K562 (cell line): Measurements from ENCODE around the gene NPPC. TPM values are rescaled to one million over a fixed set of nuclear protein-coding genes. Genes with fewer than 3 reads are reported as not detected.

ENCODE experiments used
- ATAC-seq: fragments of 200-7000 bp; cut with Tn5 transposase; 3 replicates; pipeline ENCODE4 v1.9.1; 2020; ENCODE audit warnings: moderate library complexity
- BruUV-seq: library from RNA; stranded (reverse); fragments of 400-500 nt; replicated peaks from 2 replicates; lab custom pipeline; 2021; lab: Mats Ljungman, UMichigan
- CTCF ChIA-PET: fragments of 300-600 bp; formaldehyde crosslinking; extraction: SDS; loops from one replicate; lab custom pipeline; 2021; ENCODE audit warnings: low intra/inter-chr PET ratio; lab: Yijun Ruan, JAX
- POLR2A ChIA-PET: fragments of 300-600, 350-650 bp; sonication (Branson Sonifier 250); formaldehyde crosslinking; extraction: SDS; loops from one replicate; lab custom pipeline; 2021; ENCODE audit warnings: antibody characterized with exemption, inconsistent platforms; lab: Yijun Ruan, JAX
- DNase-seq, 4 experiments: peaks; one replicate each; pipeline versions ENCODE4 v3.0.0 to v3.0.0-alpha.2; 2011 to 2018; ENCODE audit warnings: low spot score in 3 of 4, mixed read lengths in 3 of 4; ENCODE audit errors: extremely low read depth in 1 of 4
- FAIRE-seq: peaks from 2 replicates; lab custom pipeline; 2011; peaks lifted over from hg19 to GRCh38; lab: Jason Lieb, UNC
- H2AFZ ChIP-seq: 2 replicates; pipeline ENCODE4 v1.6.0; 2011; ENCODE audit warnings: low read depth, low read length, control low read depth, inconsistent platforms
- H3K27ac ChIP-seq: fragments of 200-600 bp; 3 replicates; pipeline ENCODE4 v1.8.0; 2011; ENCODE audit warnings: low read depth, mild to moderate bottlenecking, control low read depth, inconsistent platforms, low read length, moderate library complexity, mixed read lengths; ENCODE audit errors: extremely low read depth
- H3K27me3 ChIP-seq, 2 experiments: fragments of 300-600 bp in 1 of 2; 2 replicates in 1 of 2; 3 replicates in 1 of 2; pipeline versions ENCODE4 v1.6.0 to v1.8.0; 2011; ENCODE audit warnings: inconsistent platforms in 2 of 2, low read length in 2 of 2, mild to moderate bottlenecking in 1 of 2, mixed read lengths in 1 of 2, moderate library complexity in 1 of 2; ENCODE audit not compliant: control insufficient read depth in 2 of 2, insufficient read depth in 2 of 2
- H3K36me3 ChIP-seq: fragments of 300-600 bp; 3 replicates; pipeline ENCODE4 v1.8.0; 2011; ENCODE audit warnings: mild to moderate bottlenecking, low read length, inconsistent platforms; ENCODE audit not compliant: control insufficient read depth, insufficient read depth
- H3K4me1 ChIP-seq, 2 experiments: fragments of 200-600 bp in 1 of 2; replicated peaks in 1 of 2; 2 replicates in 1 of 2; 3 replicates in 1 of 2; pipeline versions ENCODE4 v1.5.1 to v1.8.0; 2011; ENCODE audit warnings: inconsistent platforms in 2 of 2, low read length in 2 of 2, mild to moderate bottlenecking in 1 of 2, mixed read lengths in 1 of 2, moderate library complexity in 1 of 2; ENCODE audit not compliant: control insufficient read depth in 2 of 2, insufficient read depth in 2 of 2
- H3K4me2 ChIP-seq: 2 replicates; pipeline ENCODE4 v1.6.1; 2011; ENCODE audit warnings: low read length, control low read depth, inconsistent platforms, mixed read lengths; ENCODE audit not compliant: insufficient read depth
- H3K4me3 ChIP-seq: fragments of 200-600 bp; sonication (generic), shearing (Covaris generic); 2 replicates; pipeline ENCODE4 v1.5.1; 2016; ENCODE audit warnings: control low read depth, inconsistent platforms
- H3K79me2 ChIP-seq: fragments of 200-600 bp; 3 replicates; pipeline ENCODE4 v1.8.0; 2011; ENCODE audit warnings: low read length, inconsistent platforms; ENCODE audit not compliant: control insufficient read depth, insufficient read depth
- H3K9ac ChIP-seq, 2 experiments: 2 replicates each; pipeline versions ENCODE4 v1.6.0 to v1.6.1; 2011; ENCODE audit warnings: low read depth in 2 of 2, low read length in 2 of 2, control low read depth in 1 of 2, inconsistent platforms in 1 of 2, mild to moderate bottlenecking in 1 of 2, mixed read lengths in 1 of 2; ENCODE audit not compliant: insufficient read depth in 1 of 2
- H3K9me1 ChIP-seq: one replicate; pipeline ENCODE4 v1.6.0; 2011; ENCODE audit warnings: inconsistent platforms, mild to moderate bottlenecking, low read length, moderate library complexity; ENCODE audit not compliant: control insufficient read depth, insufficient read depth
- H3K9me3 ChIP-seq: replicated peaks from 2 replicates; pipeline ENCODE4 v1.5.1; 2011; ENCODE audit warnings: low read depth, low read length, inconsistent platforms; ENCODE audit not compliant: control insufficient read depth, insufficient read depth
- H4K20me1 ChIP-seq: replicated peaks from 2 replicates; pipeline ENCODE4 v1.6.1; 2011; ENCODE audit warnings: low read length, inconsistent platforms, mixed read lengths; ENCODE audit not compliant: control insufficient read depth, insufficient read depth
- BHLHE40 ChIP-seq: IDR thresholded peaks from 2 replicates; pipeline ENCODE4 v1.6.1; 2011; ENCODE audit warnings: low read length, improper control_type of control experiment
- BMI1 ChIP-seq: fragments of 150-350 bp; IDR thresholded peaks from 2 replicates; pipeline ENCODE4 v1.6.1; 2014; ENCODE audit warnings: low read length
- CBFB ChIP-seq: sonication (generic); formaldehyde crosslinking; IDR thresholded peaks from 2 replicates; pipeline ENCODE4 v1.4.0; 2020; ENCODE audit warnings: mild to moderate bottlenecking, missing genetic modification reagents
- CBX1 ChIP-seq: sonication (generic); IDR thresholded peaks from 2 replicates; pipeline ENCODE4 v1.6.1; 2016; ENCODE audit warnings: antibody characterized with exemption, low read depth, mild to moderate bottlenecking
- E4F1 ChIP-seq: fragments of 250-450 bp; sonication (Bioruptor Pico); IDR thresholded peaks from 2 replicates; pipeline ENCODE4 v1.5.0; 2021; ENCODE audit warnings: mild to moderate bottlenecking, borderline replicate concordance
- ILF3 ChIP-seq: fragments of 450-650 bp; IDR thresholded peaks from 2 replicates; pipeline ENCODE4 v1.6.1; 2018; ENCODE audit warnings: antibody characterized with exemption, mild to moderate bottlenecking, moderate library complexity, borderline replicate concordance
- MLLT1 ChIP-seq, 2 experiments: fragments of 450-650 bp; IDR thresholded peaks; 2 replicates each; pipeline ENCODE4 v1.6.1; 2016
- NR2C1 ChIP-seq, 2 experiments: fragments of 450-650 bp; IDR thresholded peaks; 2 replicates each; pipeline ENCODE4 v1.6.1; 2017; ENCODE audit warnings: mild to moderate bottlenecking in 2 of 2, antibody characterized with exemption in 1 of 2, inconsistent platforms in 1 of 2, missing compliant biosample characterization in 1 of 2, missing genetic modification characterization in 1 of 2
- RBM34 ChIP-seq: fragments of 200-400 bp; formaldehyde crosslinking; IDR thresholded peaks from 2 replicates; pipeline ENCODE4 v1.6.1; 2018; ENCODE audit warnings: low read length, borderline replicate concordance; ENCODE audit not compliant: insufficient read depth
- RNF2 ChIP-seq: sonication (generic); IDR thresholded peaks from 2 replicates; pipeline ENCODE4 v1.6.1; 2016
- ZNF174 ChIP-seq: fragments of 250-450 bp; sonication (Bioruptor Pico); IDR thresholded peaks from 2 replicates; pipeline ENCODE4 v1.4.0; 2020; ENCODE audit warnings: mild to moderate bottlenecking
- ZNF551 ChIP-seq: fragments of 250-450 bp; sonication (Bioruptor Pico); IDR thresholded peaks from 2 replicates; pipeline ENCODE4 v1.5.0; 2021; ENCODE audit warnings: mild to moderate bottlenecking, moderate library complexity
- WGBS: fragments of 100-300 bp; shearing (Covaris generic); methylation state at CpG from one replicate; pipeline ENCODE4 v1.1.6; 2016; ENCODE audit warnings: low coverage, mixed read lengths; ENCODE audit not compliant: insufficient coverage; ENCODE audit errors: missing lambda C conversion rate; 5-methylcytosine and 5-hydroxymethylcytosine counted together
- in situ Hi-C: fragments of 300-500 bp; cut with MboI; formaldehyde crosslinking; loops from 4 replicates; pipeline ENCODE4 v1.15.0; 2018; ENCODE audit warnings: inconsistent platforms, mixed read lengths
- intact Hi-C: fragments of 100-400 bp; cut with micrococcal nuclease; formaldehyde crosslinking; loops from 2 replicates; pipeline ENCODE4 v1.14.2; 2022
- polyA plus RNA-seq, 8 experiments: library from polyadenylated mRNA; depleted of rRNA in 4 of 8; stranded (reverse) in 5 of 8; unstranded in 3 of 8; fragments of >200 nt; fragmentation: Nextera tagmentation in 2 of 8; fragmentation: Illumina TruSeq in 1 of 8; extraction: Ambion mirVana in 2 of 8; extraction: Trizol in 1 of 8; gene quantifications; 2 replicates each; pipeline versions ENCODE4 v1.2.1 to v1.2.3, GENCODE V29; 2011 to 2014; ENCODE audit warnings: inconsistent platforms in 1 of 8, missing spikeins in 1 of 8
- total RNA-seq, 7 experiments: library from RNA; depleted of rRNA in 6 of 7; stranded (reverse); fragments of >200 nt in 6 of 7; fragmentation: Illumina TruSeq in 2 of 7; extraction: Trizol in 2 of 7; gene quantifications; 2 replicates each; pipeline versions ENCODE4 v1.2.1 to v1.2.3, GENCODE V29; 2011 to 2021; ENCODE audit warnings: low replicate concordance in 1 of 7
- TF ChIP-seq, protein P1 (sequence below): fragments of 450-650 bp; IDR thresholded peaks from 2 replicates; pipeline ENCODE4 v1.6.1; 2018; ENCODE audit not compliant: partially characterized antibody

NPPC gene
- total and polyA plus RNA-seq, 9 of the 15 experiments (the other 6 are each of a cell fraction or from before 2014, with no cell fraction given), result not detected

- Histone ChIP-seq H3K27ac (no peak overlapping the region), H3K79me2 (no peaks in the 10 kb centered on the region), H4K20me1 (no peaks in the 10 kb centered on the region), H2AFZ (no peak overlapping the region), H3K36me3 (no peaks in the 10 kb centered on the region), H3K9me3 (no peaks in the 10 kb centered on the region), H3K27me3 (peaks cover 0 to 13% of the 10 kb centered on the region in 2 experiments; a peak in 2 of 5 replicates)
- in situ Hi-C loops (no loop called here), intact Hi-C loops (no loop called here)
- FAIRE-seq (no peak), ATAC-seq (no peak)
- WGBS, result 22% methylated on average over 6 of the region's 7 CpGs
- BruUV-seq, result no TSS peak
- POLR2A ChIA-PET, result no interaction called here
- no peak for TF ChIP-seq ZNF551 (CRISPR knock-in tag)
- TF ChIP-seq CBX1, result no peak
- no peak for TF ChIP-seq CBFB (CRISPR knock-in tag)
- TF ChIP-seq ZNF174 (CRISPR knock-in tag), result no peak
- no peak for TF ChIP-seq BMI1
- TF ChIP-seq MLLT1 (IDR thresholded peaks at IDR 0.05), result no peak
- no peak for TF ChIP-seq NR2C1 (IDR thresholded peaks at IDR 0.05)
- no peak for TF ChIP-seq NR2C1 (tag; IDR thresholded peaks at IDR 0.05)
- TF ChIP-seq, protein P1, sequence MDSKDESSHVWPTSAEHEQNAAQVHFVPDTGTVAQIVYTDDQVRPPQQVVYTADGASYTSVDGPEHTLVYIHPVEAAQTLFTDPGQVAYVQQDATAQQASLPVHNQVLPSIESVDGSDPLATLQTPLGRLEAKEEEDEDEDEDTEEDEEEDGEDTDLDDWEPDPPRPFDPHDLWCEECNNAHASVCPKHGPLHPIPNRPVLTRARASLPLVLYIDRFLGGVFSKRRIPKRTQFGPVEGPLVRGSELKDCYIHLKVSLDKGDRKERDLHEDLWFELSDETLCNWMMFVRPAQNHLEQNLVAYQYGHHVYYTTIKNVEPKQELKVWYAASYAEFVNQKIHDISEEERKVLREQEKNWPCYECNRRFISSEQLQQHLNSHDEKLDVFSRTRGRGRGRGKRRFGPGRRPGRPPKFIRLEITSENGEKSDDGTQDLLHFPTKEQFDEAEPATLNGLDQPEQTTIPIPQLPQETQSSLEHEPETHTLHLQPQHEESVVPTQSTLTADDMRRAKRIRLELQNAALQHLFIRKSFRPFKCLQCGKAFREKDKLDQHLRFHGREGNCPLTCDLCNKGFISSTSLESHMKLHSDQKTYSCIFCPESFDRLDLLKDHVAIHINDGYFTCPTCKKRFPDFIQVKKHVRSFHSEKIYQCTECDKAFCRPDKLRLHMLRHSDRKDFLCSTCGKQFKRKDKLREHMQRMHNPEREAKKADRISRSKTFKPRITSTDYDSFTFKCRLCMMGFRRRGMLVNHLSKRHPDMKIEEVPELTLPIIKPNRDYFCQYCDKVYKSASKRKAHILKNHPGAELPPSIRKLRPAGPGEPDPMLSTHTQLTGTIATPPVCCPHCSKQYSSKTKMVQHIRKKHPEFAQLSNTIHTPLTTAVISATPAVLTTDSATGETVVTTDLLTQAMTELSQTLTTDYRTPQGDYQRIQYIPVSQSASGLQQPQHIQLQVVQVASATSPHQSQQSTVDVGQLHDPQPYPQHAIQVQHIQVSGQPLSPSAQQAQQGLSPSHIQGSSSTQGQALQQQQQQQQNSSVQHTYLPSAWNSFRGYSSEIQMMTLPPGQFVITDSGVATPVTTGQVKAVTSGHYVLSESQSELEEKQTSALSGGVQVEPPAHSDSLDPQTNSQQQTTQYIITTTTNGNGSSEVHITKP, result no peak
- no peak for TF ChIP-seq RNF2
- TF ChIP-seq E4F1 (CRISPR knock-in tag), result no peak
- TF ChIP-seq RBM34, result no peak
- no peak for TF ChIP-seq ILF3
- TF ChIP-seq BHLHE40, result no peak
- TF ChIP-seq, all 486 proteins: peak for 0
- Histone ChIP-seq H3K4me3 (no peak overlapping the region), H3K9me1 (no peaks in the 10 kb centered on the region), H3K4me2 (no peak overlapping the region), H3K4me1 (peaks cover 0 to 14% of the 10 kb centered on the region in 2 experiments; a peak in 2 of 5 replicates), H3K9ac (no peak overlapping the region)
- no peak for DNase-seq
- CTCF ChIA-PET, result no interaction called here
Measured at GRCh38 chr2:231937057-231937456, 10.9 kb upstream of the NPPC start.
